Endodermal cell (in vitro differentiated cells): ENCODE data around the gene GKAP1. TPM values are rescaled to one million over a fixed set of nuclear protein-coding genes. Genes with fewer than 3 reads are reported as not detected.
"Not testable (repeated sequence)": the region's sequence is repeated elsewhere in the genome, so short reads cannot be mapped to it uniquely, and the experiment has no call there.

ENCODE experiments used
- DNase-seq: peaks from one replicate; pipeline ENCODE4 v3.0.0-alpha.2; 2017
- H3K27ac ChIP-seq: 2 replicates; pipeline ENCODE4 v1.5.1; 2013; ENCODE audit warnings: mild to moderate bottlenecking, low read depth, low read length, moderate library complexity
- H3K27me3 ChIP-seq: 2 replicates; pipeline ENCODE4 v1.6.1; 2013; ENCODE audit warnings: mild to moderate bottlenecking, low read length, moderate library complexity; ENCODE audit not compliant: insufficient read depth, control insufficient read depth, poor library complexity, severe bottlenecking
- H3K36me3 ChIP-seq: 2 replicates; pipeline ENCODE4 v1.7.0; 2013; ENCODE audit warnings: mild to moderate bottlenecking, low read length, moderate library complexity; ENCODE audit not compliant: control insufficient read depth, insufficient read depth
- H3K4me1 ChIP-seq: one replicate; pipeline ENCODE4 v1.7.0; 2013; ENCODE audit warnings: low read length; ENCODE audit not compliant: control insufficient read depth, insufficient read depth
- H3K4me3 ChIP-seq: 2 replicates; pipeline ENCODE4 v1.5.1; 2013; ENCODE audit warnings: mild to moderate bottlenecking, low read length, moderate library complexity
- H3K9ac ChIP-seq: 2 replicates; pipeline ENCODE4 v1.6.1; 2013; ENCODE audit warnings: mild to moderate bottlenecking, low read length, moderate library complexity; ENCODE audit not compliant: poor library complexity, severe bottlenecking; ENCODE audit errors: extremely low read depth
- H3K9me3 ChIP-seq: 2 replicates; pipeline ENCODE4 v1.6.1; 2013; ENCODE audit warnings: mild to moderate bottlenecking, low read length, moderate library complexity; ENCODE audit not compliant: control insufficient read depth
- H3K27ac Mint-ChIP-seq: 2 replicates; pipeline ENCODE4 v1.8.0; 2020; ENCODE audit warnings: mixed read lengths
- H3K27me3 Mint-ChIP-seq: 2 replicates; pipeline ENCODE4 v1.8.0; 2021; ENCODE audit warnings: mild to moderate bottlenecking, mixed read lengths; ENCODE audit not compliant: insufficient read depth
- H3K36me3 Mint-ChIP-seq: 2 replicates; pipeline ENCODE4 v1.8.0; 2020; ENCODE audit warnings: low read depth, mixed read lengths
- H3K4me1 Mint-ChIP-seq: 2 replicates; pipeline ENCODE4 v1.8.0; 2020; ENCODE audit warnings: mixed read lengths
- H3K4me3 Mint-ChIP-seq: 2 replicates; pipeline ENCODE4 v1.8.0; 2020; ENCODE audit warnings: mild to moderate bottlenecking, moderate library complexity, mixed read lengths
- H3K9me3 Mint-ChIP-seq: 2 replicates; pipeline ENCODE4 v1.8.0; 2020; ENCODE audit warnings: mild to moderate bottlenecking, mixed read lengths
- CTCF ChIP-seq: fragments of 200-600 bp; sonication (generic); conservative IDR thresholded peaks from 2 replicates; pipeline ENCODE4 v1.5.0; 2021; ENCODE audit warnings: antibody characterized with exemption, mild to moderate bottlenecking
- WGBS, 2 experiments: methylation state at CpG; one replicate each; pipeline versions ENCODE4 v1.1.5 to v1.1.7; 2013; ENCODE audit warnings: missing lambda C conversion rate in 2 of 2, mixed read lengths in 1 of 2; ENCODE audit not compliant: insufficient coverage in 1 of 2, insufficient read length in 1 of 2; 5-methylcytosine and 5-hydroxymethylcytosine counted together
- long read RNA-seq, 4 experiments: library from polyadenylated mRNA in 2 of 4; library from RNA in 1 of 4; library from capped mRNA in 1 of 4; stranded (forward) in 3 of 4; unstranded in 1 of 4; transcript quantifications; one replicate each; pipeline ENCODE4 v2.0.0, GENCODE V29; 2020 to 2021; ENCODE audit warnings: inconsistent platforms in 1 of 4
- polyA plus RNA-seq, 2 experiments: library from polyadenylated mRNA; stranded (reverse); fragments of 50-300 nt; gene quantifications; one replicate each; pipeline ENCODE4 v1.2.3, GENCODE V29; 2013
- total RNA-seq, 2 donors: library from RNA; stranded (reverse); fragmentation: NEBNext Ultra II Directional in 1 of 2; extraction: Animal tissue kit (Norgen Biotek cat#: 25700) in 1 of 2; gene quantifications; 2 replicates in 1 of 2; 3 replicates in 1 of 2; pipeline ENCODE4 v1.2.1, GENCODE V29; 2021

The GKAP1 gene
- total RNA-seq, result 10 to 100 TPM in 1 of 2 donors, 1 to 10 TPM in 1; 8.5 to 13.5 TPM
- 18.6 TPM for polyA plus RNA-seq (2013, experiment 1 of 2)
- 17.8 TPM for polyA plus RNA-seq (2013, experiment 2 of 2)
- long read RNA-seq, experiment 1, partial matches to known transcripts, result 3 of 11 reads
- long read RNA-seq, experiment 1, other reads (novel, unspliced or antisense), result 8 of 11 reads
- long read RNA-seq, experiment 2, transcript GKAP1-202 (12 exons, 1,511 nt), result major isoform, 5 of 10 reads
- long read RNA-seq, experiment 2, partial matches to known transcripts, result 0 of 10 reads
- long read RNA-seq, experiment 2, other reads (novel, unspliced or antisense), result 4 of 10 reads
- long read RNA-seq, experiment 3, partial matches to known transcripts, result 2 of 2 reads
- long read RNA-seq, experiment 3, other reads (novel, unspliced or antisense), result 0 of 2 reads
- long read RNA-seq, experiment 4, partial matches to known transcripts, result 1 of 1 reads
- long read RNA-seq, experiment 4, other reads (novel, unspliced or antisense), result 0 of 1 reads

DNA sequence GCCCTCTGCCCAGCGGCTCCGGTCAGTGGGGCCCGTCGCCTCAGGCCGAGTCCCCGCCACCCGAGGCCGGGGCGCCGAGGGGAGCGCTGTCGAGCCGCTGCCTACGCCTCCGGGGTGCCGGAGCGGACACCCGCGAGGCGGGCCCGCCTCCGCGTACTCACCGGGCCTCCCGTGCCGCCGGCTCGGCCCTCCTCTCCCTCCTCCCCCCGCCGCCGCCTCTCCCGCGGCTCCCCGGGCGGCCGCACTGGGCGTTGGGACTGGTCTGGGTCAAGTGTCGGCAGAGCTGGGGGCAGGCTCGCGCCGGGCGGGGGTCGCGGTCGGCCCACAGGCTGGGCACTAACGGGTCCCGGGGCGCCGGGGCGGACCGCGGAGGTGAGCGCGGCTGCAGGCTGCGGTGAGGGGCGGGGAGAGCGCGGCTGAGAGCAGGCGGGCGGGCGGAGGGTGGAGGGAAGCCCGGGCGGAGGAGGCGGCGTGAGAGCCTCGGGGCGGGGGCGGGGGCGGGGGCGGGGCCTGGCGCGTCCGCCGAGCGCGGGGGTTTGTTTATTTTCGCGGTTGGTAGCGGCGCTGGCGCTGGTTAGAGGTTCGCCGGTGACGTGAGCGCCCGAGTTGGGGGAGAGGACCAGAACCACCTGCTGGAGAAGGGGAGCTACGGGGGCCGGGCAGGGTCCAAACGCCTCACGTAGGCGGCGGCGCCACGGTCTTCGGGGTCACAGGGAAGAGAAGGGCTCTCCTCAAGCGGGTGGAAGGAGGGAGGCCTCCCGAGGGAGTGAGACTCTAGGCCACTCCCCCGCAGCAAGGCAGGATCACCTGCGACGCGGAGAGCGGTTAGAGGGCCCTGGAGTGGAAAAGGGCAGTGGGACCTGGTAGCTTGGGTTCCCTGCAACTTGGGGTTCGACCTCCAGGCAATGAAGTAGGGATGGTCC, at the start of gene GKAP1:
Gene GKAP1 (minus strand): TSS at position 414 of the 923 bp plus-strand sequence. CDS start 11,252 bp downstream, outside the sequence.
- TF ChIP-seq CTCF, result peak; percentile 13
- 0% methylated on average over 10 to 98 of the region's 103 CpGs for whole genome bisulfite sequencing, 2 experiments
- not testable (repeated sequence) for H3K4me1 Mint-ChIP-seq, H3K27me3 Mint-ChIP-seq, H3K36me3 Mint-ChIP-seq, H3K4me1 ChIP-seq, H3K9me3 Mint-ChIP-seq, H3K27ac ChIP-seq, H3K4me3 Mint-ChIP-seq, H3K9me3 ChIP-seq, H3K36me3 ChIP-seq
- DNase-seq, result peak; percentile 92
- Histone ChIP-seq H3K27me3 (peaks cover 19% of the 10 kb centered on the region), H3K4me3 (peak within 1 kb of the TSS; percentile 84), H3K9ac (peak within 1 kb of the TSS; percentile 25)
- peak within 1 kb of the TSS; percentile 79 for H3K27ac Mint-ChIP-seq

DNA sequence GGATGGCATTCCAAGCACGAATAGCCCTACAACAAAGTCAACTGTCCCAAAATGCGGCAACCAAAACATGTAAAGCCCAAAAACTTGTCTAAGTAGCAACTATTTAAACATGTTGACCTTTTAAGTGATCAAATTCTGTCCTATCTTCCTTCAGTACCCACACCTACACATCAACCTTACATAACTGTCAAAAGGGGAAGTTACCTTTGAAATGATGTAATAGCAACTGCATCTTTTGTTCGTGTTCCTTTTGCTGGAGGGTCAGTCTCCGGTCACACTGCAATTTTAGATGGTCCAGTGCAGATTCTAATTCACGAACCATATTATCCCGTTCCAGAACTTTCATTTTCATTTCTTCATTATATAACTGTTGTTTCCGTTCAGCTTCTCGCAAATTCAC, 32.3 kb upstream of the GKAP1 start:
- not testable (repeated sequence) for H3K4me3 ChIP-seq, H3K4me1 Mint-ChIP-seq, H3K9ac ChIP-seq, H3K27ac ChIP-seq, H3K36me3 ChIP-seq, H3K27me3 ChIP-seq, H3K27ac Mint-ChIP-seq, H3K4me3 Mint-ChIP-seq, H3K4me1 ChIP-seq, H3K9me3 Mint-ChIP-seq, H3K27me3 Mint-ChIP-seq, H3K9me3 ChIP-seq, DNase-seq
- peaks cover 33% of the 10 kb centered on the region for H3K36me3 Mint-ChIP-seq
- WGBS, 2 experiments, result 95 to 100% methylated on average over 1 to 7 of the region's 8 CpGs

- not testable (repeated sequence) for H3K36me3 Mint-ChIP-seq, H3K27ac ChIP-seq, H3K4me3 ChIP-seq, H3K27me3 Mint-ChIP-seq, H3K27ac Mint-ChIP-seq, H3K4me1 ChIP-seq, H3K9me3 Mint-ChIP-seq, H3K4me1 Mint-ChIP-seq, H3K27me3 ChIP-seq, H3K4me3 Mint-ChIP-seq, DNase-seq, H3K36me3 ChIP-seq, H3K9ac ChIP-seq, H3K9me3 ChIP-seq
- TF ChIP-seq CTCF, result peak; percentile 34
- WGBS, 2 experiments, result 83% methylated on average over 4 of the region's 7 CpGs; no CpG with 5 or more reads in 1 of the 2 experiments
These were observed 19.6 kb upstream of the GKAP1 start for GRCh38 chr9:83837070-83837643.
